Liver (tissue), 9 donors: ENCODE data around the gene PGM3. TPM values are rescaled to one million over a fixed set of nuclear protein-coding genes. Genes with fewer than 3 reads are reported as not detected.
A peak's percentile ranks its signal among the peaks of the same experiment; 100 is the strongest.

ENCODE experiments used
- DNase-seq: peaks from one replicate; pipeline ENCODE4 v3.0.0-alpha.2; 2017; ENCODE audit warnings: low spot score
- H3K27ac ChIP-seq, 2 donors: one replicate each; pipeline ENCODE4 v1.7.0; 2013; ENCODE audit warnings: inconsistent platforms in 2 of 2, low read length in 2 of 2, control low read depth in 1 of 2, low read depth in 1 of 2, mild to moderate bottlenecking in 1 of 2
- H3K27me3 ChIP-seq, 4 donors: one replicate each; pipeline versions ENCODE4 v1.6.1 to v1.7.0; 2013; ENCODE audit warnings: low read length in 3 of 4, inconsistent platforms in 1 of 4, mild to moderate bottlenecking in 1 of 4, moderate library complexity in 1 of 4; ENCODE audit not compliant: control insufficient read depth in 4 of 4, insufficient read depth in 4 of 4
- H3K36me3 ChIP-seq, 4 donors: one replicate each; pipeline versions ENCODE4 v1.6.1 to v1.7.0; 2013; ENCODE audit warnings: low read length in 3 of 4, mild to moderate bottlenecking in 3 of 4, low read depth in 1 of 4, moderate library complexity in 1 of 4; ENCODE audit not compliant: control insufficient read depth in 4 of 4, insufficient read depth in 3 of 4
- H3K4me1 ChIP-seq, 4 donors: one replicate each; pipeline versions ENCODE4 v1.6.1 to v1.7.0; 2013; ENCODE audit warnings: low read length in 3 of 4, mild to moderate bottlenecking in 3 of 4, moderate library complexity in 1 of 4; ENCODE audit not compliant: control insufficient read depth in 4 of 4, insufficient read depth in 4 of 4
- H3K4me3 ChIP-seq, 3 donors: one replicate each; pipeline versions ENCODE4 v1.6.1 to v1.7.0; 2013; ENCODE audit warnings: low read length in 3 of 3, control low read depth in 1 of 3, low read depth in 1 of 3, mild to moderate bottlenecking in 1 of 3
- H3K9ac ChIP-seq, 2 donors: one replicate each; pipeline ENCODE4 v1.7.0; 2013; ENCODE audit warnings: low read length in 2 of 2, mild to moderate bottlenecking in 2 of 2, moderate library complexity in 2 of 2, control low read depth in 1 of 2, low read depth in 1 of 2
- H3K9me3 ChIP-seq, 4 donors: one replicate each; pipeline versions ENCODE4 v1.6.1 to v1.7.0; 2013; ENCODE audit warnings: low read length in 3 of 4; ENCODE audit not compliant: control insufficient read depth in 4 of 4
- ATF3 ChIP-seq: IDR thresholded peaks from 2 replicates; pipeline ENCODE4 v1.6.1; 2016; ENCODE audit warnings: antibody characterized with exemption
- CTCF ChIP-seq: fragments of 150-350 bp; IDR thresholded peaks from 2 replicates; pipeline ENCODE4 v1.5.1; 2017; ENCODE audit warnings: improper control_type of control experiment, low read depth, low read length; ENCODE audit not compliant: missing input control
- FOXA1 ChIP-seq: IDR thresholded peaks from 2 replicates; pipeline ENCODE4 v1.6.1; 2016; ENCODE audit warnings: antibody characterized with exemption
- FOXA2 ChIP-seq: IDR thresholded peaks from 2 replicates; pipeline ENCODE4 v1.6.1; 2016; ENCODE audit warnings: antibody characterized with exemption
- GABPA ChIP-seq, 2 donors: IDR thresholded peaks in 1 of 2; conservative IDR thresholded peaks in 1 of 2; 2 replicates each; pipeline ENCODE4 v1.6.1; 2016; ENCODE audit warnings: antibody characterized with exemption in 2 of 2, mild to moderate bottlenecking in 1 of 2, moderate library complexity in 1 of 2
- HNF4A ChIP-seq, 2 donors: conservative IDR thresholded peaks; 2 replicates each; pipeline ENCODE4 v1.6.1; 2016; ENCODE audit warnings: antibody characterized with exemption in 2 of 2, mild to moderate bottlenecking in 2 of 2
- HNF4G ChIP-seq: IDR thresholded peaks from 2 replicates; pipeline ENCODE4 v1.6.1; 2016; ENCODE audit warnings: antibody characterized with exemption
- JUND ChIP-seq, 2 donors: IDR thresholded peaks; 2 replicates each; pipeline ENCODE4 v1.6.1; 2016; ENCODE audit warnings: antibody characterized with exemption in 2 of 2
- MAX ChIP-seq: IDR thresholded peaks from 2 replicates; pipeline ENCODE4 v1.6.1; 2016; ENCODE audit warnings: antibody characterized with exemption
- NR2F2 ChIP-seq: IDR thresholded peaks from 2 replicates; pipeline ENCODE4 v1.6.1; 2016; ENCODE audit warnings: antibody characterized with exemption
- RAD21 ChIP-seq, 2 donors: IDR thresholded peaks; 2 replicates each; pipeline ENCODE4 v1.6.1; 2016; ENCODE audit warnings: antibody characterized with exemption in 2 of 2, mild to moderate bottlenecking in 2 of 2
- REST ChIP-seq: IDR thresholded peaks from 2 replicates; pipeline ENCODE4 v1.6.1; 2016; ENCODE audit warnings: antibody characterized with exemption, mild to moderate bottlenecking
- RXRA ChIP-seq, 2 donors: IDR thresholded peaks; 2 replicates each; pipeline ENCODE4 v1.6.1; 2017 to 2018; ENCODE audit warnings: antibody characterized with exemption in 2 of 2, mild to moderate bottlenecking in 1 of 2
- SP1 ChIP-seq: IDR thresholded peaks from 2 replicates; pipeline ENCODE4 v1.6.1; 2018; ENCODE audit warnings: antibody characterized with exemption, mild to moderate bottlenecking
- TAF1 ChIP-seq: conservative IDR thresholded peaks from 2 replicates; pipeline ENCODE4 v1.6.1; 2016; ENCODE audit warnings: antibody characterized with exemption, mild to moderate bottlenecking
- YY1 ChIP-seq: IDR thresholded peaks from 2 replicates; pipeline ENCODE4 v1.6.1; 2016; ENCODE audit warnings: antibody characterized with exemption, mild to moderate bottlenecking
- ZBTB33 ChIP-seq: IDR thresholded peaks from 2 replicates; pipeline ENCODE4 v1.6.1; 2016; ENCODE audit warnings: antibody characterized with exemption
- WGBS: extraction: QIAGEN DNeasy Blood & Tissue Kit; methylation state at CpG from one replicate; pipeline ENCODE4 v1.1.7; 2013; 5-methylcytosine and 5-hydroxymethylcytosine counted together
- polyA plus RNA-seq, 2 donors: library from polyadenylated mRNA; stranded (reverse) in 1 of 2; unstranded in 1 of 2; fragments of 200-250 nt in 1 of 2; fragments of >200 nt in 1 of 2; fragmentation: Nextera tagmentation in 1 of 2; extraction: Ambion mirVana in 1 of 2; gene quantifications; one replicate each; pipeline versions ENCODE4 v1.2.1 to v1.2.3, GENCODE V29; 2013 to 2015
- total RNA-seq, 2 donors: library from RNA; depleted of rRNA; stranded (reverse); fragments of >200 nt; gene quantifications; one replicate each; pipeline ENCODE4 v1.2.3, GENCODE V29; 2014
- donor health status: healthy.
- donor health status: healthy.
- donor health status: healthy.
- donor health status: healthy.
- donor health status: healthy.

PGM3 gene
- total and polyA plus RNA-seq, 4 donors, result 14.7 to 61.1 (median 26.0) TPM

- Histone ChIP-seq H3K9me3 (no peaks in the 10 kb centered on the region), H3K4me1 (no peaks in the 10 kb centered on the region), H3K27ac (no peak overlapping the region), H3K27me3 (no peaks in the 10 kb centered on the region), H3K36me3 (peaks cover 14 to 87% (median 67%) of the 10 kb centered on the region in 4 donors), H3K4me3 (no peak overlapping the region), H3K9ac (no peak overlapping the region)
- WGBS, result 71% methylated on average over 1 of the region's 1 CpG
- DNase-seq, result no peak
- TF ChIP-seq FOXA1 (no peak), NR2F2 (peak; percentile 20)
Observed at GRCh38 chr6:83169511-83169910, 23.6 kb downstream of the PGM3 start.

- TF ChIP-seq HNF4A (conservative IDR thresholded peaks at IDR 0.05), result no peak
- TF ChIP-seq FOXA2, result no peak
- TF ChIP-seq SP1, result no peak
- TF ChIP-seq JUND (IDR thresholded peaks at IDR 0.05), result no peak
- TF ChIP-seq CTCF, result no peak
- no peak for TF ChIP-seq REST
- TF ChIP-seq TAF1, result no peak
- no peak for TF ChIP-seq YY1
- TF ChIP-seq RAD21 (IDR thresholded peaks at IDR 0.05), result no peak
- TF ChIP-seq MAX, result no peak
- TF ChIP-seq RXRA (IDR thresholded peaks at IDR 0.05), result no peak
- TF ChIP-seq HNF4G, result no peak
- TF ChIP-seq ATF3, result no peak
- no peak for TF ChIP-seq ZBTB33
- TF ChIP-seq GABPA (IDR thresholded peaks at IDR 0.05 in 1 of 2, conservative IDR thresholded peaks at IDR 0.05 in 1 of 2), result no peak
- DNase-seq, result no peak
- Histone ChIP-seq H3K27ac (no peak overlapping the region), H3K9ac (no peak overlapping the region), H3K9me3 (no peaks in the 10 kb centered on the region), H3K4me1 (no peaks in the 10 kb centered on the region), H3K4me3 (no peak overlapping the region), H3K27me3 (no peaks in the 10 kb centered on the region), H3K36me3 (peaks cover 15 to 82% (median 66%) of the 10 kb centered on the region in 4 donors)
Observed at GRCh38 chr6:83169106-83169505, 24.0 kb downstream of the PGM3 start.
